GM18873 (cell line): Measurements from ENCODE around the gene FOXK1.

Experiments used
- ATAC-seq: cut with Tn5 transposase; IDR thresholded peaks from one replicate; pipeline ENCODE4 v1.9.1; 2021; ENCODE audit warnings: mild to moderate bottlenecking, moderate library complexity, moderate number of reproducible peaks; ENCODE audit not compliant: unreplicated experiment, low FRiP score

FOXK1 gene

GRCh38 chr7:4742051-4742573 is 60.0 kb downstream of the FOXK1 start:
- no peak for ATAC-seq

GRCh38 chr7:4742852-4743251 is 60.8 kb downstream of the FOXK1 start:
- ATAC-seq = no peak

- peak; percentile 64 for ATAC-seq
Observed at GRCh38 chr7:4744391-4745264, 62.5 kb downstream of the FOXK1 start.

GRCh38 chr7:4745265-4745919 is 63.3 kb downstream of the FOXK1 start:
- peak; percentile 4 for ATAC-seq

- no peak for ATAC-seq
Observed at GRCh38 chr7:4745971-4746919, 64.2 kb downstream of the FOXK1 start.

- ATAC-seq = no peak
Observed at GRCh38 chr7:4747013-4747412, 64.9 kb downstream of the FOXK1 start.

- ATAC-seq = no peak
Observed at GRCh38 chr7:4747746-4748145, 65.7 kb downstream of the FOXK1 start.

GRCh38 chr7:4748231-4748681 is 66.2 kb downstream of the FOXK1 start:
- ATAC-seq = no peak

GRCh38 chr7:4749363-4749762 is 67.3 kb downstream of the FOXK1 start:
- no peak for ATAC-seq

- no peak for ATAC-seq
Observed at GRCh38 chr7:4749798-4750197, 67.7 kb downstream of the FOXK1 start.

GRCh38 chr7:4751398-4751947 is 69.4 kb downstream of the FOXK1 start:
- ATAC-seq = no peak

- ATAC-seq = peak; percentile 80
Observed at GRCh38 chr7:4753598-4754432, 71.7 kb downstream of the FOXK1 start.

GRCh38 chr7:4754433-4755010 is 72.4 kb downstream of the FOXK1 start:
- ATAC-seq = no peak

GRCh38 chr7:4755045-4755444 is 73.0 kb downstream of the FOXK1 start:
- ATAC-seq = no peak

- no peak for ATAC-seq
Observed at GRCh38 chr7:4758111-4758510, 76.0 kb downstream of the FOXK1 start.

GRCh38 chr7:4758791-4759190 is 76.7 kb downstream of the FOXK1 start:
- ATAC-seq = no peak

- no peak for ATAC-seq
Observed at GRCh38 chr7:4759211-4759610, 77.1 kb downstream of the FOXK1 start.

- ATAC-seq = no peak
Observed at GRCh38 chr7:4760952-4761351, 78.9 kb downstream of the FOXK1 start.
